GM12874 (cell line): ENCODE measurements around the gene PICALM.

Experiments
- CTCF ChIP-seq: IDR thresholded peaks from 2 replicates; pipeline ENCODE4 v1.5.1; 2011; ENCODE audit warnings: low read depth, mild to moderate bottlenecking, control low read depth, low read length, moderate library complexity; ENCODE audit not compliant: insufficient read depth

The PICALM gene

GRCh38 chr11:86108191-86108590, 39.3 kb upstream of the PICALM start:
- TF ChIP-seq CTCF, result no peak

DNA sequence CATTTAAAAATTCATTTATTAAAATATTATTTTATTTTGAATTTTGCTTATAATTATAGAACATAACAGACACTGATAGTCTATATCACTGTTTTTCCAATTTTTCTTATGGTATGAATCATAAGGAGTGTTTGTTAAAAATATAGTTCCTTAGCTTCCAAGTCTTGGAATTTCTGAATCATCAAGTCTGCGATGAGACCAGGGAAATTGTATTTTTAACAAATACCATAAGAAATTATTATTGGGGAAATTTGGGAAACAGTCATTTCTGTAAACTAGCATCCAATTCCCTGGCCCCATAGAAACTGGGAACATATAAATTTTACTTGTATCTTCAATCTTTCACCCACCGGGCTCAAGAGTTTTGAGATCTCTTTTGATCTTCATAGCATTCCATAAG, 38.0 kb upstream of the PICALM start:
- TF ChIP-seq CTCF, result no peak

DNA sequence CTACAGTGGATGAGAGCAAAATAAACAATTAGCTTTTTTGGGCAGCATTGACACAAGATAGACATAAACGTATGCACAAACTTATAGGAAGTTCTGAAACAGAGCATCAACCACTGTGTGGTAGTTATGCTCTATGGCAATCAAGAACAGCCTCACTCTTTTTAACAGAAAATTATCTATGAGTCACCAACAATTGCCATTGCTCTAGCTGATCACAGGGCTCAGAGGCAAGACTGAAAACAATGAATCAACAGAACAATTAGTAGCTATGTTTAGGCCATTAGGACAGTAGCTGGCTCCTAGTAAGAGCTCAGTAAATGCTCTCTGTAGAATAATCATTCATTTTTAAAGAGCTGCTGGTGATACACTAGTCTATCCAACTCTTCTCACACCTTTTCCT, 34.9 kb upstream of the PICALM start:
- no peak for TF ChIP-seq CTCF

DNA sequence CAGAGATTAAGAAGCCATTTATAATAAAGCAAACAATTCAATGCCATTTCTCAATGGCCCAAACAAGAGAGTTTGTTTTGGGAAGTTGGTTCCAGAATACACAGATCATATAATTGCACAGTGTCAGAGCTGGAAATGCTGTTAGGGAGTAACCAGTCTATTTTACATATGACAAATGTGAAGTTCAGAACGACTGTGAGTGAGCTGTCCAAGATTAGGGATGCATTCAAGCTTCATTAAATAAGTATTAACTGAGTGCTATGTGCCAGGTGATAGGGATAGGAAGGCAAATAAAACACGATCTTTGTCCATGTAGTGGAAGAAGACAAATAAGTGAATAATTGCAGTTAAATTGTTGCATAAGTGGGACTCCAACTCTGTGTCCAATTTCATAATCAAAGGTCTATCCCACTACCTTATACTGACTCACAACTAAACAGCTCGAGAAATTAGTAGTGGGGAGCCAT, 33.1 kb upstream of the PICALM start:
- TF ChIP-seq CTCF, result no peak

DNA sequence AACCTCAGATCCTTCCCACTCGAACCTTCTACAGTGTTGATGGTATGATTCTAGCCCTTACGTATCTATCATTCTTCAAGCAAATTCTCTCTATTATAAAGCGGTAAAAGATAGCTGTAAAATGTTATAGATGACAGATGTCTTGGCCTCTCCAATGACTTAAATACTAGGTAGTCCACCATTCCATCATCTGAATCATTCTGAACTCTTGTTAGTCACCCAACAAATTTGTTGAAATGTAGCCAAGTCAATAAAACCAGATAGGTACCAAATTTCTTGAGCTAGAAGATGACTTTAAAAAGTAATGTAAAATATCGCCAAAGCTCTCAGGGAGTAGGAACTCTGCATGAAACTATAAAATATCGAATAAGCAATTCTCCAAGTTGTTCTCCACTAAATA, 32.6 kb upstream of the PICALM start:
- no peak for TF ChIP-seq CTCF

- no peak for TF ChIP-seq CTCF
These were observed 31.0 kb upstream of the PICALM start for GRCh38 chr11:86099874-86100273.

DNA sequence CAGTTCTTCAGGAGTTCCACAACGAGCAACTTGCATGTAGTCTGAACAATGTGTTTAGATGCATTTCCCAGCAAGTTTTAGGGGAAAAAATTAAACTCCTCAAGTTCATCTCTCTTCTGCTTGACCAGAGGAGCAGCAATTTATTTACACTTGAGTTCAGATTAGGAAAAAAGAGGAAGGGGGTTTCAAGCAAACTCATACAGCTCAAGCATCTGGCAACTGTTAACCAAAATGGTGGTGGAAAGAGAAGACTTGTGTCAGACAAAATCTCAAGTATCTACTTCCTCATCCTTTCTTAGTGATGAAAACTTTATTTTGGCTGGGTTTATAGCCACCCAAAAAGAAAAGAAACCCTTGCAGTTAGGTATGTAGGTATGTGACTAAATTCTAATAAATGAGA, 29.1 kb upstream of the PICALM start:
- no peak for TF ChIP-seq CTCF

GRCh38 chr11:86091566-86091965, 22.7 kb upstream of the PICALM start:
- TF ChIP-seq CTCF, result no peak
